Suprapubic skin (tissue), 4 donors: ENCODE results near the gene IRF8. TPM values are rescaled to one million over a fixed set of nuclear protein-coding genes. Genes with fewer than 3 reads are reported as not detected.

Source experiments
- DNase-seq, 2 donors: peaks; one replicate each; pipeline ENCODE4 v3.0.0-alpha.2; 2019; ENCODE audit warnings: low spot score in 2 of 2
- H3K27ac ChIP-seq: fragments of 200-600 bp; sonication (generic); one replicate; pipeline ENCODE4 v1.5.1; 2019
- H3K27me3 ChIP-seq: fragments of 200-600 bp; sonication (generic); one replicate; pipeline ENCODE4 v1.5.1; 2019
- H3K36me3 ChIP-seq: fragments of 200-600 bp; sonication (generic); one replicate; pipeline ENCODE4 v1.5.1; 2019
- H3K4me1 ChIP-seq: fragments of 200-600 bp; sonication (generic); one replicate; pipeline ENCODE4 v1.5.1; 2019
- H3K4me3 ChIP-seq: fragments of 200-600 bp; sonication (generic); one replicate; pipeline ENCODE4 v1.5.1; 2019; ENCODE audit warnings: mild to moderate bottlenecking
- H3K9me3 ChIP-seq: fragments of 200-600 bp; sonication (generic); one replicate; pipeline ENCODE4 v1.5.1; 2019
- EP300 ChIP-seq: sonication (generic); formaldehyde crosslinking; IDR thresholded peaks from one replicate; pipeline ENCODE4 v1.6.1; 2017; ENCODE audit warnings: antibody characterized with exemption
- POLR2A ChIP-seq, 2 donors: fragments of 450-650 bp; IDR thresholded peaks; one replicate each; pipeline ENCODE4 v1.6.1; 2017; ENCODE audit warnings: antibody characterized with exemption in 2 of 2, mild to moderate bottlenecking in 2 of 2, moderate library complexity in 2 of 2
- POLR2AphosphoS5 ChIP-seq, 3 donors: sonication (generic); formaldehyde crosslinking; IDR thresholded peaks; one replicate each; pipeline ENCODE4 v1.6.1; 2017; ENCODE audit warnings: antibody characterized with exemption in 3 of 3
- WGBS: methylation state at CpG from one replicate; pipeline ENCODE4 v1.1.5; 2018; 5-methylcytosine and 5-hydroxymethylcytosine counted together
- total RNA-seq, 4 donors: library from RNA; depleted of rRNA; stranded (reverse); fragments of >200 nt; gene quantifications; one replicate each; pipeline ENCODE4 v1.1.0, GENCODE V29; 2016
- TF ChIP-seq, protein P1 (sequence below), 2 donors: fragments of 200-600 bp in 1 of 2; fragments of 450-650 bp in 1 of 2; sonication (generic) in 1 of 2; IDR thresholded peaks; one replicate each; pipeline ENCODE4 v1.5.1; 2016 to 2019; ENCODE audit warnings: antibody characterized with exemption in 2 of 2, mild to moderate bottlenecking in 1 of 2, moderate library complexity in 1 of 2

The IRF8 gene
- total RNA-seq, 4 donors from 2014 or later = 3.5 to 13.3 (median 5.7) TPM

DNA sequence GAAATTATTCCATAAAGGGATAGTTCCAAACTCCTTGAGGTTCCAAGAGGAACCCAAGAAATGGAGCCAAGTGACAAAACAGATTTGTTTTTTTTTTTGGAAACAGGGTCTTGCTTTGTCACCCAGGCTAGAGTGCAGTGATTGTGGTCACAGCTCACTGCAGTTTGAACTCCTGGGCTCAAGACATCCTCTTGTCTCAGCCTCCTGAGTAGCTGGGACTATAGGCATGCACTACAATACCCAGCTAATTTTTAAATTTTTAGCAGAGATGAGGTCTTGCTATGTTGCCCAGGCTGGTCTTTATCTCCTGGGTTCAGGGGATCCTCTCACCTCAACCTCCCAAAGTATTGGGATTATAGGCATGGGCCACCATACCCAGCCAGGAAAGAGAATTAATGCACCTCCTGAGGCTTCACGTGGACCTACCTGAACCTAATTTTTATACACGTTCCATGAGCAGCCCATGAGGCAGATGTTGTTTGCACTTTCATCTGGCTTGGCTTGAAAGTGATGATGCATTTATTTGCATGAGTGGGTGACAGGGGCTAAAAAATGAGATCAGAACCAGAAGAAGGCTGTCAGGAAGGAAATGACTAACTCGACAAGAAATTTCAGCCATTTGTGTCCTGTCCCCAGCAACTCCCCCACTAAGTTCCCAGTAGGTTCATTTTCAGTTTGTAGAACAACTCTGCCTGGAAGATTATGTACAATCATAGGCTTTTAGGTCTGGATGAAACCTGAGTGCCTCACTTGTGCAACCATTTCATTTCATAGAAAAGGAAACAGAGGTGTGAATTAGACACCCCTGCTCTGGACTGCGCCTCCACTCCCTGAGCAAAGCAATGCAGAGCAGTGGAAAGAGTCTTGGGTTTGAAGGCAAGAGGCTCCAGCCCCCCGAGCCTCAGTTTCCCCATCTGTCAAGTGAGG, 10.3 kb upstream of the IRF8 start:
- Histone ChIP-seq H3K36me3 (no peaks in the 10 kb centered on the region), H3K27ac (no peak overlapping the region), H3K27me3 (peaks cover 55% of the 10 kb centered on the region), H3K9me3 (no peaks in the 10 kb centered on the region), H3K4me3 (no peak overlapping the region), H3K4me1 (no peaks in the 10 kb centered on the region)
- no peak for DNase-seq
- 45% methylated on average over 5 of the region's 5 CpGs for WGBS
- TF ChIP-seq, protein P1, sequence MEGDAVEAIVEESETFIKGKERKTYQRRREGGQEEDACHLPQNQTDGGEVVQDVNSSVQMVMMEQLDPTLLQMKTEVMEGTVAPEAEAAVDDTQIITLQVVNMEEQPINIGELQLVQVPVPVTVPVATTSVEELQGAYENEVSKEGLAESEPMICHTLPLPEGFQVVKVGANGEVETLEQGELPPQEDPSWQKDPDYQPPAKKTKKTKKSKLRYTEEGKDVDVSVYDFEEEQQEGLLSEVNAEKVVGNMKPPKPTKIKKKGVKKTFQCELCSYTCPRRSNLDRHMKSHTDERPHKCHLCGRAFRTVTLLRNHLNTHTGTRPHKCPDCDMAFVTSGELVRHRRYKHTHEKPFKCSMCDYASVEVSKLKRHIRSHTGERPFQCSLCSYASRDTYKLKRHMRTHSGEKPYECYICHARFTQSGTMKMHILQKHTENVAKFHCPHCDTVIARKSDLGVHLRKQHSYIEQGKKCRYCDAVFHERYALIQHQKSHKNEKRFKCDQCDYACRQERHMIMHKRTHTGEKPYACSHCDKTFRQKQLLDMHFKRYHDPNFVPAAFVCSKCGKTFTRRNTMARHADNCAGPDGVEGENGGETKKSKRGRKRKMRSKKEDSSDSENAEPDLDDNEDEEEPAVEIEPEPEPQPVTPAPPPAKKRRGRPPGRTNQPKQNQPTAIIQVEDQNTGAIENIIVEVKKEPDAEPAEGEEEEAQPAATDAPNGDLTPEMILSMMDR (IDR thresholded peaks at IDR 0.05) = no peak
- TF ChIP-seq POLR2AphosphoS5 (IDR thresholded peaks at IDR 0.05) (no peak), EP300 (no peak), POLR2A (IDR thresholded peaks at IDR 0.05) (no peak)

DNA sequence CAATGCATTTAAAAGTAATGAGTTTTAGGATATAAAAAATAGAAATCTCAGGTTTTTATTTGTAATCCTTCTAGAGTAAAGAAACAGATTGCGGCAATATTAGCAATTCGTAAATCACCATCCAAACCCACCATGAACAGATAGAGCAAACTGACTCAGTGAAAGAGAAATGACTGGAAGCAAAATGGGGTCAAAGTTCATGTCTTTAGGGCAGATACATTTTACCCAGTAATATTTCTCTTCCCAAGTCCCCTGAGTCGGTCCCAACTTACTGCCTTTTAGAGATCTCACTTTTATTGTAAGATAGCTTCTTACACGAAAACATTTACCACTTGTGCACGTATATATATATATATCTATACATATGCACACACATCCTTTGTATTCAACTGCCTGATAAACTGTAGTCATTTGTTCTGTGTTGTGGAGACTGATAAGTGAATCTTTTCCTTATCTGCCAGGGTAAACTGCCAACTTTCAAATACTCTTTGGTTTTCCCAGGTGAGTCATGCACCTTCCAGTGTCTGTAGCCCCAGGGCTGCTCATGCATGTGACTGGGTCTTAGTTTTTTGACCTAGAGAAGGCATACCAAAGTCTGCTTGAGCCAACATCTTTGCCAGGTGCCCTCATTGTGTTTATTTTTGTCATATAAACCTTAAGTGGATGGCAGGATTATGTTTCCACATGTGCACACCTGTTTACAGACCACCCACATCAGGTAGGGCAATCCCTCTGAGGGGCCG, 7.8 kb upstream of the IRF8 start:
- Histone ChIP-seq H3K4me3 (no peak overlapping the region), H3K27me3 (peaks cover 58% of the 10 kb centered on the region), H3K27ac (no peak overlapping the region), H3K36me3 (no peaks in the 10 kb centered on the region), H3K4me1 (no peaks in the 10 kb centered on the region), H3K9me3 (no peaks in the 10 kb centered on the region)
- no peak for DNase-seq
- 53% methylated on average over 6 of the region's 6 CpGs for WGBS
- no peak for TF ChIP-seq POLR2AphosphoS5 (IDR thresholded peaks at IDR 0.05)
- TF ChIP-seq POLR2A (IDR thresholded peaks at IDR 0.05) = no peak
- TF ChIP-seq, protein P1 (IDR thresholded peaks at IDR 0.05) = no peak
- no peak for TF ChIP-seq EP300

DNA sequence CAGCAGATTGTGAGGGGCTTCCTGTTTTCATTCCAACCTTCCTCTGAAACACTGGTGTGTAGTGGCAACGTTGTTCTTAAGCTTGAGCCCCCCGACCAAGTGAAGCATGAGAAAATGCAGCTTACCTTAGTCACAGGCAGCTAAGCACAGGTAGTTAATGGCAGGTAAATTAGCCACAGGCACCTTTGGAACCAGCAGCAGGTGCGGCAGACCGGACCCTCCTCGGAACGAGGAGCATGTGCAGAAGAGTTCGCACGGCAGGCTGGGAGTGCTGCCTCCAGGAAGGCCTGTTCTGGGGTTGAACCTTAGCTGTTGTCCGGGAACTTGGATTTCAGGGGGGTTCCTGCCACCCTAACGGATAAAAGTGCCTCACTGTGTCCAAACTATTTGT, 7.2 kb upstream of the IRF8 start:
- no peaks in the 10 kb centered on the region for H3K9me3 ChIP-seq
- H3K27me3 ChIP-seq = peaks cover 58% of the 10 kb centered on the region
- no peak overlapping the region for H3K27ac ChIP-seq
- no peak overlapping the region for H3K4me3 ChIP-seq
- H3K36me3 ChIP-seq = no peaks in the 10 kb centered on the region
- 73% methylated on average over 5 of the region's 10 CpGs for WGBS
- no peak for DNase-seq
- TF ChIP-seq POLR2A (IDR thresholded peaks at IDR 0.05) = no peak
- TF ChIP-seq POLR2AphosphoS5 (IDR thresholded peaks at IDR 0.05) = no peak
- TF ChIP-seq, protein P1 (IDR thresholded peaks at IDR 0.05) = no peak
- no peak for TF ChIP-seq EP300
- H3K4me1 ChIP-seq = no peaks in the 10 kb centered on the region

- 85% methylated on average over 4 of the region's 4 CpGs for WGBS
- no peaks in the 10 kb centered on the region for H3K36me3 ChIP-seq
- peaks cover 60% of the 10 kb centered on the region for H3K27me3 ChIP-seq
These were observed 6.2 kb upstream of the IRF8 start for GRCh38 chr16:85892760-85893159.

More at GRCh38 chr16:85892760-85893159, 6.2 kb upstream of the IRF8 start:
- TF ChIP-seq POLR2AphosphoS5 (IDR thresholded peaks at IDR 0.05) (no peak), POLR2A (IDR thresholded peaks at IDR 0.05) (no peak), EP300 (no peak)
- TF ChIP-seq, protein P1 (IDR thresholded peaks at IDR 0.05) = no peak
- Histone ChIP-seq H3K4me1 (no peaks in the 10 kb centered on the region), H3K27ac (no peak overlapping the region), H3K9me3 (no peaks in the 10 kb centered on the region), H3K4me3 (no peak overlapping the region)
- DNase-seq = no peak
